Endothelial cell of umbilical vein (primary cell): ENCODE measurements around the gene VKORC1. TPM values are rescaled to one million over a fixed set of nuclear protein-coding genes. Genes with fewer than 3 reads are reported as not detected.

Experiments used
- BruUV-seq: library from RNA; stranded (reverse); fragments of 400-500 nt; replicated peaks from 2 replicates; lab custom pipeline; 2021; lab: Mats Ljungman, UMichigan
- CTCF ChIA-PET: fragments of 300-600, 350-600 bp; sonication (Branson Sonifier 250); formaldehyde crosslinking; loops from one replicate; lab custom pipeline; 2021; ENCODE audit warnings: antibody characterized with exemption, inconsistent platforms; lab: Charles Lee
- POLR2A ChIA-PET: fragments of 300-600, 350-600 bp; sonication (Branson Sonifier 250); formaldehyde crosslinking; loops from one replicate; lab custom pipeline; 2021; ENCODE audit warnings: antibody characterized with exemption, inconsistent platforms; lab: Charles Lee
- DNase-seq: peaks from one replicate; pipeline ENCODE4 v3.0.0-alpha.2; 2011; ENCODE audit warnings: low read depth, low spot score
- FAIRE-seq: peaks from 2 replicates; lab custom pipeline; 2011; peaks lifted over from hg19 to GRCh38; lab: Jason Lieb, UNC
- H2AFZ ChIP-seq: 2 replicates; pipeline ENCODE4 v1.6.0; 2012; ENCODE audit warnings: low read depth, low read length, control low read depth, inconsistent platforms
- H3K27ac ChIP-seq: 2 replicates; pipeline ENCODE4 v1.5.1; 2011; ENCODE audit warnings: low read depth, mild to moderate bottlenecking, control low read depth, low read length, moderate library complexity; ENCODE audit not compliant: insufficient read depth
- H3K27me3 ChIP-seq, 2 experiments: 2 replicates each; pipeline versions ENCODE4 v1.6.0 to v1.6.1; 2011; ENCODE audit warnings: low read length in 2 of 2, mixed read lengths in 1 of 2; ENCODE audit not compliant: control insufficient read depth in 2 of 2, insufficient read depth in 2 of 2
- H3K36me3 ChIP-seq, 2 experiments: 2 replicates in 1 of 2; 3 replicates in 1 of 2; pipeline ENCODE4 v1.5.1; 2011; ENCODE audit warnings: low read length in 2 of 2, mild to moderate bottlenecking in 1 of 2, moderate library complexity in 1 of 2; ENCODE audit not compliant: control insufficient read depth in 2 of 2, insufficient read depth in 2 of 2; ENCODE audit errors: extremely low read depth in 1 of 2
- H3K4me1 ChIP-seq: 3 replicates; pipeline ENCODE4 v1.5.1; 2011; ENCODE audit warnings: mild to moderate bottlenecking, low read length; ENCODE audit not compliant: control insufficient read depth, insufficient read depth; ENCODE audit errors: extremely low read depth
- H3K4me2 ChIP-seq: 2 replicates; pipeline ENCODE4 v1.6.1; 2011; ENCODE audit warnings: low read length, control low read depth, mixed read lengths; ENCODE audit not compliant: insufficient read depth
- H3K4me3 ChIP-seq, 3 experiments: fragments of 200-600 bp in 1 of 3; sonication (generic), shearing (Covaris generic) in 1 of 3; replicated peaks in 1 of 3; 2 replicates each; pipeline ENCODE4 v1.5.1; 2011 to 2016; ENCODE audit warnings: control low read depth in 3 of 3, low read length in 3 of 3, mild to moderate bottlenecking in 2 of 3, inconsistent platforms in 1 of 3, low read depth in 1 of 3, moderate library complexity in 1 of 3; ENCODE audit not compliant: insufficient read depth in 1 of 3
- H3K79me2 ChIP-seq: 2 replicates; pipeline ENCODE4 v1.6.0; 2012; ENCODE audit warnings: low read length, inconsistent platforms; ENCODE audit not compliant: control insufficient read depth, insufficient read depth
- H3K9ac ChIP-seq: replicated peaks from 2 replicates; pipeline ENCODE3; 2011; ENCODE audit warnings: low read length, control low read depth; ENCODE audit not compliant: insufficient read depth; ENCODE audit errors: extremely low read depth
- H3K9me1 ChIP-seq: replicated peaks from 3 replicates; pipeline ENCODE4 v1.6.0; 2011; ENCODE audit warnings: mild to moderate bottlenecking, low read length; ENCODE audit not compliant: control insufficient read depth, insufficient read depth; ENCODE audit errors: extremely low read depth
- H3K9me3 ChIP-seq: replicated peaks from 2 replicates; pipeline ENCODE4 v1.5.1; 2012; ENCODE audit warnings: low read length, inconsistent platforms; ENCODE audit not compliant: control insufficient read depth, insufficient read depth
- H4K20me1 ChIP-seq: replicated peaks from 2 replicates; pipeline ENCODE3; 2011; ENCODE audit warnings: mild to moderate bottlenecking, low read length; ENCODE audit not compliant: control insufficient read depth, insufficient read depth; ENCODE audit errors: extremely low read depth
- EZH2 ChIP-seq: IDR thresholded peaks from 2 replicates; pipeline ENCODE4 v1.6.1; 2012; ENCODE audit warnings: borderline replicate concordance, low read depth, mild to moderate bottlenecking, moderate library complexity, low read length, inconsistent platforms; ENCODE audit not compliant: severe bottlenecking
- FOS ChIP-seq: IDR thresholded peaks from 2 replicates; pipeline ENCODE4 v1.6.1; 2011; ENCODE audit warnings: mild to moderate bottlenecking, low read length, moderate library complexity, borderline replicate concordance; ENCODE audit not compliant: insufficient read depth
- GATA2 ChIP-seq: IDR thresholded peaks from 2 replicates; pipeline ENCODE4 v1.7.0; 2011; ENCODE audit warnings: low read depth, mild to moderate bottlenecking, moderate library complexity, mixed read lengths, low read length; ENCODE audit not compliant: insufficient read length, insufficient read depth
- JUN ChIP-seq: IDR thresholded peaks from 2 replicates; pipeline ENCODE4 v1.6.1; 2011; ENCODE audit warnings: borderline replicate concordance, low read depth; ENCODE audit not compliant: insufficient read length, insufficient read depth
- MYC ChIP-seq: IDR thresholded peaks from one replicate; pipeline ENCODE4 v1.6.1; 2011; ENCODE audit warnings: mild to moderate bottlenecking, low read depth, low read length
- POLR2A ChIP-seq: IDR thresholded peaks from 2 replicates; pipeline ENCODE4 v1.6.1; 2012; ENCODE audit warnings: low read depth, mild to moderate bottlenecking, control low read depth, low read length
- POLR2AphosphoS5 ChIP-seq: IDR thresholded peaks from 2 replicates; pipeline ENCODE4 v1.6.1; 2012; ENCODE audit warnings: low read depth, mild to moderate bottlenecking, control low read depth, low read length, moderate library complexity; ENCODE audit not compliant: insufficient read depth
- dilution Hi-C: fragments of 300-500 bp; cut with MboI; formaldehyde crosslinking; loops from one replicate; pipeline ENCODE4 v1.15.0; 2019; ENCODE audit warnings: low sequenced_read_pairs; ENCODE audit not compliant: extremely low pct_ligation_motif_present
- intact Hi-C: fragments of 100-400 bp; cut with micrococcal nuclease; formaldehyde crosslinking; loops from one replicate; pipeline ENCODE4 v1.10.0; 2022
- polyA plus RNA-seq, 4 experiments: library from polyadenylated mRNA; depleted of rRNA in 3 of 4; stranded (reverse) in 3 of 4; unstranded in 1 of 4; fragments of >200 nt; gene quantifications; 2 replicates each; pipeline versions ENCODE4 v1.2.1 to v1.2.3, GENCODE V29; 2011 to 2012; ENCODE audit warnings: missing spikeins in 1 of 4
- total RNA-seq: library from RNA; stranded (reverse); gene quantifications from 2 replicates; pipeline ENCODE4 v1.2.3, GENCODE V29; 2021
- TF ChIP-seq, protein P1 (sequence below), 2 donors: IDR thresholded peaks; 1 replicate in 1 of 2; 2 replicates in 1 of 2; pipeline ENCODE4 v1.5.1; 2011; ENCODE audit warnings: low read length in 2 of 2, mild to moderate bottlenecking in 2 of 2, moderate library complexity in 2 of 2, control low read depth in 1 of 2, inconsistent platforms in 1 of 2, low read depth in 1 of 2; ENCODE audit not compliant: insufficient read depth in 1 of 2; ENCODE audit errors: extremely low read depth in 1 of 2
- TF ChIP-seq, protein P2 (sequence below): IDR thresholded peaks from 2 replicates; pipeline ENCODE4 v1.6.1; 2011; ENCODE audit not compliant: insufficient read depth, insufficient read length

VKORC1 gene
- total and polyA plus RNA-seq, 2 donors (not counting 3 experiments of a cell fraction or from before 2014, with no cell fraction given) = 93.5 to 586 TPM

DNA sequence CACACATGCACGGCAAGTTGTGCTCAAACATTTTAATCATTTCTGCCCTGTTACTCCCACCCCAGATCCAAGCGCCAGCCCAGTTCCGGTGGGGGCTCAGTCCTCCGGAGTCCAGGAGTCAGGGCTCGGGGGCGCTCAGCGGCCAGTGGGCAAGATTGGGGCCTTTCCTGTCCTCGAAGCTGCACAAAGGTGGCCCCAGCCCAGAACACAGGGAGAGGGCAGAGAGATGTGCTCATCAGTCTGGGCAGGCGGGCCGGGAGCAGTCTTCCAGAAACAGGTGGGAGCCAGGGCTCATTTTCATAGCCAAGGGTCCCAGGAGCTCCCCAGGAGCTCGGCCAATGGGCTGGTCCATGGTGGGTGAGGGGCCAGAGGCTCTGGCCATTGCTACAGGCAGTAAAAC lies 36.8 kb upstream of the VKORC1 start:
- Histone ChIP-seq H4K20me1 (no peaks in the 10 kb centered on the region), H3K9me1 (no peaks in the 10 kb centered on the region), H3K4me2 (no peak overlapping the region), H3K4me3 (no peak overlapping the region), H3K79me2 (no peaks in the 10 kb centered on the region), H3K9ac (no peak overlapping the region), H2AFZ (no peak overlapping the region), H3K9me3 (no peaks in the 10 kb centered on the region), H3K36me3 (peaks cover 0 to 11% of the 10 kb centered on the region in 2 experiments), H3K27me3 (no peaks in the 10 kb centered on the region), H3K27ac (no peak overlapping the region), H3K4me1 (no peaks in the 10 kb centered on the region)
- POLR2A ChIA-PET = no interaction called here
- BruUV-seq = no TSS peak
- intact Hi-C loops (no loop called here), dilution Hi-C loops (no loop called here)
- TF ChIP-seq FOS = no peak
- TF ChIP-seq POLR2A = no peak
- TF ChIP-seq GATA2 = no peak
- TF ChIP-seq, protein P1, sequence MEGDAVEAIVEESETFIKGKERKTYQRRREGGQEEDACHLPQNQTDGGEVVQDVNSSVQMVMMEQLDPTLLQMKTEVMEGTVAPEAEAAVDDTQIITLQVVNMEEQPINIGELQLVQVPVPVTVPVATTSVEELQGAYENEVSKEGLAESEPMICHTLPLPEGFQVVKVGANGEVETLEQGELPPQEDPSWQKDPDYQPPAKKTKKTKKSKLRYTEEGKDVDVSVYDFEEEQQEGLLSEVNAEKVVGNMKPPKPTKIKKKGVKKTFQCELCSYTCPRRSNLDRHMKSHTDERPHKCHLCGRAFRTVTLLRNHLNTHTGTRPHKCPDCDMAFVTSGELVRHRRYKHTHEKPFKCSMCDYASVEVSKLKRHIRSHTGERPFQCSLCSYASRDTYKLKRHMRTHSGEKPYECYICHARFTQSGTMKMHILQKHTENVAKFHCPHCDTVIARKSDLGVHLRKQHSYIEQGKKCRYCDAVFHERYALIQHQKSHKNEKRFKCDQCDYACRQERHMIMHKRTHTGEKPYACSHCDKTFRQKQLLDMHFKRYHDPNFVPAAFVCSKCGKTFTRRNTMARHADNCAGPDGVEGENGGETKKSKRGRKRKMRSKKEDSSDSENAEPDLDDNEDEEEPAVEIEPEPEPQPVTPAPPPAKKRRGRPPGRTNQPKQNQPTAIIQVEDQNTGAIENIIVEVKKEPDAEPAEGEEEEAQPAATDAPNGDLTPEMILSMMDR (IDR thresholded peaks at IDR 0.05; ENCODE audit: extremely low read depth in 1 of 2, insufficient read depth in 1 of 2, low read depth in 1 of 2, low read length in 2 of 2) = no peak
- no peak for TF ChIP-seq JUN
- TF ChIP-seq, protein P2, sequence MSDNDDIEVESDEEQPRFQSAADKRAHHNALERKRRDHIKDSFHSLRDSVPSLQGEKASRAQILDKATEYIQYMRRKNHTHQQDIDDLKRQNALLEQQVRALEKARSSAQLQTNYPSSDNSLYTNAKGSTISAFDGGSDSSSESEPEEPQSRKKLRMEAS = no peak
- no peak for TF ChIP-seq POLR2AphosphoS5
- TF ChIP-seq EZH2 = no peak
- no peak for TF ChIP-seq MYC
- FAIRE-seq (no peak), DNase-seq (no peak)
- CTCF ChIA-PET = interaction anchor here (1.4 to 2.4 kb wide), 2 partner anchors 11 to 13 kb away, joined by 5 to 8 read pairs; no protein-coding TSS in a partner anchor
